HEK293T (cell line): ENCODE measurements around the gene SLC16A3.

Source experiments
- ARNT ChIP-seq: fragments of 450-650 bp; IDR thresholded peaks from 2 replicates; pipeline ENCODE4 v1.6.1; 2017; ENCODE audit warnings: mild to moderate bottlenecking
- HDGF ChIP-seq: fragments of 450-650 bp; IDR thresholded peaks from 2 replicates; pipeline ENCODE4 v1.6.1; 2017; ENCODE audit warnings: antibody characterized with exemption, borderline replicate concordance
- SP1 ChIP-seq: fragments of 450-650 bp; IDR thresholded peaks from 2 replicates; pipeline ENCODE4 v1.6.1; 2017
- SUZ12 ChIP-seq: fragments of 450-650 bp; IDR thresholded peaks from 2 replicates; pipeline ENCODE4 v1.6.1; 2016; ENCODE audit warnings: mild to moderate bottlenecking
- TF ChIP-seq, protein P1 (sequence below): fragments of 450-650 bp; IDR thresholded peaks from 2 replicates; pipeline ENCODE4 v1.6.1; 2016

DNA sequence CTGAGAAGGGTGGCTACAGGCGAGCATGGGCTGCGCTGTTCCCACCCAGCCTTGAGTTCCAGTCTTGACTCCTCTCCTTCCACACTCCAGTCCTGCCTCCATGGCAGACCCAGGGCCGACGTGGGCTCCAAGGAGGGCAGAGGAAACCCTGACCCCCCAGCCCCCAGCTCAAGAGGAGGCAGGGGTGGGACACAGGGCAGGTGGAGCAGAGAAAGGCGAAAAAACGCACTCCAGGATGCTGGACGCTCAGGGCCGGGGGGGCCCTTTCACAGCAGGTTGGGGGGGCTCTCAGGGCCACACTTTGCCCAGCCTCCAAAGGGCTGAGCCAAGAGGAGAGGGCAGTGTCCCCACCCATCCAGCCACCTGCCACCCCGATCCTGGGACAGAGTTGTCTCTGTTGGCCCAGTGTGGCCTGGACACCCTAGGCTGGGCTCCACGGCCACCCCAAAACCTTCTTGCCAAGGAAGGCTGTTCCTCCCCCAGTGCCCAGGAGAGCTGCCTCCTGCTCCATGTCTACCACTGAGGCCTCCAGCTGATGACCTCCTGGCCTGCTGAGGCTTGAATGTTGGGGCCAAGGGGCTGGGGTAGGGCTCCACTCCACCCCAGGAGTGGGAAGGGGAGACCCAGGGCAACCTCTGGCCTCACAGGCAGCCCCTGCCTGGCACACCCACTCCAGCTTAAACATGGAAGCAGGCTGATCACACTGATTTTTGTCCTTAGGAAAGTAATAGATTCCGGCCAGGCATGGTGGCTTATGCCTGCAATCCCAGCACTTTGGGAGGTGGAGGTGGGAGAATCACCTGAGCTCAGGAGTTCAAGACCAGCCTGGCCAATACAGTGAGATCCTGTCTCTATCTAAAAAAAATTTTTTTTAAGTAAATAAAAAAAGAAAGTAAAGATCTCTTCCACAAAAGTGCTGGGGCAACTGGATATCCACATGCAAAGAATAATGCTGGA lies 8.8 kb upstream of the SLC16A3 start:
- TF ChIP-seq HDGF (no peak), SP1 (no peak), ARNT (no peak), SUZ12 (no peak)
- TF ChIP-seq, protein P1, sequence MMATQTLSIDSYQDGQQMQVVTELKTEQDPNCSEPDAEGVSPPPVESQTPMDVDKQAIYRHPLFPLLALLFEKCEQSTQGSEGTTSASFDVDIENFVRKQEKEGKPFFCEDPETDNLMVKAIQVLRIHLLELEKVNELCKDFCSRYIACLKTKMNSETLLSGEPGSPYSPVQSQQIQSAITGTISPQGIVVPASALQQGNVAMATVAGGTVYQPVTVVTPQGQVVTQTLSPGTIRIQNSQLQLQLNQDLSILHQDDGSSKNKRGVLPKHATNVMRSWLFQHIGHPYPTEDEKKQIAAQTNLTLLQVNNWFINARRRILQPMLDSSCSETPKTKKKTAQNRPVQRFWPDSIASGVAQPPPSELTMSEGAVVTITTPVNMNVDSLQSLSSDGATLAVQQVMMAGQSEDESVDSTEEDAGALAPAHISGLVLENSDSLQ = no peak
